GM20000 (cell line): ENCODE data around the gene SNHG17.

ENCODE experiments used
- DNase-seq: peaks from one replicate; pipeline ENCODE4 v3.0.0; 2012; ENCODE audit warnings: low spot score
- TF ChIP-seq, protein P1 (sequence below): IDR thresholded peaks from 2 replicates; pipeline ENCODE4 v1.5.1; 2012; ENCODE audit warnings: mild to moderate bottlenecking, control low read depth; ENCODE audit errors: extremely low read depth, missing control alignments

SNHG17 gene

DNA sequence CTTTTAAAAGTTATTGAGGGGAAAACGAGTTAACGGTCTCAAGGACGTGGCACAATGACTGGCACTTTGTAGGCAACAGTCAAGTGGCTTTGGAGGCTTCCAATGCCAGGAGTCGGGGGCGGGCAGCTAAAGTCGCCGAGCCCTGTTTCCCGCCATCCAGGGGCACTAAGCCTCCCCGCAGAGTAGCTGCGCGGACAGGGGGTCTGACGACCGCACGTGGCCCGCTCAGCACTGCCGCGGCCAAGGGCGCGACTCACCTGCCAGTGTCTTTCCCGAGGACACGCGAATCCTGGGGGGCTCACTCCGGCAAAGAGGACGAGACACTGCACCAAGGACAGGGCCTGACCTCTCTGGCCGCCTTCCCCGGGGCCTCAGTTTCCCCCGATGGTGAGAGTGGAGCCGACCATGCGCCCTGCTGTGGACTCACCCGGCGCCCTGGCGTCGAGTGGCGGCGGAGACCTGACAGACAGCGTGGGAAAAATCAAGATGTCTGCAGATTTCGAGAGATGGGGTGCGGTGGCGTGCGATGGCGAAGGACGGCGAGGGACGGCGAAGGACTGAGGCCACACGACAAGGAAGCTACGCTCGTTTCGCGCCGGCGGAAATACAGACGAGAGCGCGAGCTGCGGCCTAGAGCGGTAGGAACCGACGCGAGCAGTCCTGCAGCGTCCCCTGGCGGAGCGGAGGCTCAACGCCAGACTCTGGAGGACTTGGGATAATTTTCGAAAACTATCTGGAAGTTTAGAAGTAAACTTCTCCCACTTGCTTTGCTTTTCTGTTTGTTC lies at the start of gene SNHG17:
TSS of gene SNHG17 (minus strand) at position 559 of the 785 bp plus-strand sequence.
- DNase-seq: peak; percentile 86
- TF ChIP-seq, protein P1, sequence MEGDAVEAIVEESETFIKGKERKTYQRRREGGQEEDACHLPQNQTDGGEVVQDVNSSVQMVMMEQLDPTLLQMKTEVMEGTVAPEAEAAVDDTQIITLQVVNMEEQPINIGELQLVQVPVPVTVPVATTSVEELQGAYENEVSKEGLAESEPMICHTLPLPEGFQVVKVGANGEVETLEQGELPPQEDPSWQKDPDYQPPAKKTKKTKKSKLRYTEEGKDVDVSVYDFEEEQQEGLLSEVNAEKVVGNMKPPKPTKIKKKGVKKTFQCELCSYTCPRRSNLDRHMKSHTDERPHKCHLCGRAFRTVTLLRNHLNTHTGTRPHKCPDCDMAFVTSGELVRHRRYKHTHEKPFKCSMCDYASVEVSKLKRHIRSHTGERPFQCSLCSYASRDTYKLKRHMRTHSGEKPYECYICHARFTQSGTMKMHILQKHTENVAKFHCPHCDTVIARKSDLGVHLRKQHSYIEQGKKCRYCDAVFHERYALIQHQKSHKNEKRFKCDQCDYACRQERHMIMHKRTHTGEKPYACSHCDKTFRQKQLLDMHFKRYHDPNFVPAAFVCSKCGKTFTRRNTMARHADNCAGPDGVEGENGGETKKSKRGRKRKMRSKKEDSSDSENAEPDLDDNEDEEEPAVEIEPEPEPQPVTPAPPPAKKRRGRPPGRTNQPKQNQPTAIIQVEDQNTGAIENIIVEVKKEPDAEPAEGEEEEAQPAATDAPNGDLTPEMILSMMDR: peak; percentile 98

DNA sequence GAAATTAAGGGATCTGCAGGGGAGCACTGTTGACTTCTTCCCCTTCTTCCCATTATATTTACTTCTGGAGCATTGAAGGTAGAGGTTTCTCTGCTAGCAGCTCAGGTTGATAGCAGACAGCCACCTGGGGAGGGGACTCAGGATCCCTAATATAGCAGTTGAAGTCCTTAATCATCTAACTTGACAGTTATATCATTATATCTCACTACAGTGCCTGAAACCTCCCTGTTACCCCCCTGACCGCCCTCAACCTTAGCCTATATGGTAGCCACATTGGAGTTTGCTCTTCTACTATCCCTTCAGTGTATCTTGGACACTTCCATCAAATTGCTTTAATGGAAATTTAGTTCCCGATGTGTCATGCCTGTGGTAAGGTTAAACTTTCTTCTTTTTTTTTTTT lies 44.5 kb upstream of the SNHG17 start:
- no peak for DNase-seq
- TF ChIP-seq, protein P1: no peak

DNA sequence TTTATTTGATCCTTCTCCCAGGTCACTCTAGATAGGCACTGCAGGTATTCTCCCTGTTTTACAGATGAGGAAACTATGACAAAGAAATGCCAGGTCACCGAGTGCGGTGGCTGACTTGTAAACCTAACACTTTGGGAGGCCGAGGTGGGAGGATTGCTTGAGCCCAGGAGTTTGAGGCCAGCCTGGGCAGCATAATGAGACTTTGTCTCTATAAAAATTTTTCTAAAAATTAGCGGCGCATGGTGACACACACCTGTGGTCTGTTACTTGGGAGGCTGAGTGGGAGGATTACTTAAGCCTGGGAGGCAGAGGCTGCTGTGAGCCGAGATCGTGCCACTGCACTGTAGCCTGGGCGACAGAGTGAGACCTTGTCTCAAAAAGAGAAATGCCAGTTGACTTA lies 42.6 kb upstream of the SNHG17 start:
- no peak for DNase-seq
- TF ChIP-seq, protein P1: no peak

DNA sequence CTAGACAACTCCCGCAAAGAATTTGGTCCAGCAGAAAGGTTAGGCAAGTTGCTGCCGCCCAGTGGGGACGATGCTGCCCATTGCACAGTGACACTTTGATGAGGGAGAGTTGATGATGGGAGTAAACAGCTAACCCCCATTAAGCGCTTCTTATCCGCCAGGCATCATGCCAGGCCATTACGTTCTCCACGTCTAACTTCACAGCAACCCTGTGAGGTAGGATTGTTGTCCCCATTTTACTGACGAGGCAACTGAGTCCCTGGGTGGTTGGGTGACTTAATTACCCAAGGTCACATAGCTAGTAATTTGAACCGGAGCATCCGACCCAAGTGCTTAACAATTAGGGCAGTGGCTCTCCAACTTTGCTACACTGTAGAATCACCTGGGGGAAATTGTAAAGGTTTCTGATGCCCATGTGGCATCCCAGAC lies 38.3 kb upstream of the SNHG17 start:
- TF ChIP-seq, protein P1: no peak
- no peak for DNase-seq

DNA sequence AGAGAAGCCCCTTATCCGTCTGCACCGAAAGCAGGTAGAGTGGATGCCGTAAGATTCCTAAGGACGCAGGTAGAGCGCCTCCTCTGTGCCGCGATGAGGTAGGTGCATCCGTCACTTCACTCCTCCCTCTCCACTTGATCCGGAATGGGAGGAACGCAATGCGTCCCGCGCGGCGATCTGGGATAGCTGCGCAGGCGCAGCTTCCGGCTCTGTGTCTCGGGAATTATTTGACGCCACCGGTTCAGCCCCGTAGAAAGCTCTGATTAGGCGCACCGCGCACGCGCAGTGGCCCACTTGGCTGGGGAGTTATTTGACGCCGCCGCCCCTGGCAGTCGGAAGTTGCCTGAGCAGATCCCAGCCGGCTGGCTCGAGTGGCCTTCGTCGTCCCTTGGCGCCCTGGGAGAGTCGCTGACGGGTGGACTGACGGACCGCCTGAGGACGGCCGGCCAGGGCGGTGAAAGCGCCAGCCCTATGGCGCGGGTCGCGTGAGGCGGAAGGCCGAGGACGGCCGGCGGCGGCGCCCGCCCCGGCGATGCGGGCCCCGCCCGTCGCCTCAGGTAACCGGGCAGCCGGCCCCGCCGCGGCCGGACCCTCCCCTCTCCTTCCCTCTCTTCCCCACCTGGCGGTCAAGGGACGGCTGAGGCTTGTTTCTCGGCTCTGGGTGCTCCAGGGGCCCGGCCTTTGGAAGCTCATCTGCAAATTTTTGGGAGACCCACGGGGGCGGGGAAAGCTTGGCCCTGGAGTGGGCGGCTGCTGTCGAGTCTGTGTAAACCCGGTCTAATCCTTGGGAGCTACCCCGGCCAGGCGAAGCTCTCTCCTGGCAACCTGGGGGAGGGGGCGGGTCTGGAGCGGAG lies 37.6 kb upstream of the SNHG17 start, which contains the start of gene RALGAPB:
TSS of gene RALGAPB (plus strand) at position 331 of the 854 bp plus-strand sequence. CDS start 15,590 bp downstream, outside the sequence.
- TF ChIP-seq, protein P1: peak; percentile 26
- DNase-seq: peak; percentile 98

DNA sequence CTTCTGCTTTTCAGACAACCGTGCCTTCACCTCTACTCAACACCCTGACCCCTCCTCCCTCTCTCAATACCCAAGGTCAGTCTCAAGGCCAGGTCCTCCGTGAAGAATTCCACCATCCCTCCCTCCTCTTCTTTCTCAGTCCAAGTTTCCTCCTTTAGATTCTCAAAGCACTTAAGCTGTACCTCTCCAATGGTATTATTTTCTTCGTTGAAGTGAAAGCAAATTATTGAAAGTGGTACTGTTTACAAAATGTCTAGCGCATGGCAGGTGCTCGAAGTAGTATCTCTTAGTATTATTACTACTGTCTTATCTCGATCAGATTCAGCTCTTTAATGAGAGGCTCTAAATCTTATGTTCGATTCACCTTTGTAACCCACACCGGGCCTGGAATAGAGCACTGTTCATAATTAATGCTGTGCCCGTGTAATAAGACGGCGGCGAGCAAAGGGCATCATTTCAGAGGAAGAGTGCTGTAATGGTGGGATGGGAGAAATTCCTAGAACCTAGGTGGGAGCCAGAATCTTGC lies 36.9 kb upstream of the SNHG17 start:
- TF ChIP-seq, protein P1: no peak
- no peak for DNase-seq
